Measurements from ENCODE around the gene SINHCAF.

GRCh38 chr12:31235868-31236395 lies 90.0 kb downstream of the SINHCAF start:
- no peak for TF ChIP-seq CTCF (IDR thresholded peaks at IDR 0.05)
- no peak for TF ChIP-seq POLR2A (IDR thresholded peaks at IDR 0.05)

Data from breast epithelium (tissue), 3 donors.